ENCODE results near the gene NKAIN4.

Gene NKAIN4

DNA sequence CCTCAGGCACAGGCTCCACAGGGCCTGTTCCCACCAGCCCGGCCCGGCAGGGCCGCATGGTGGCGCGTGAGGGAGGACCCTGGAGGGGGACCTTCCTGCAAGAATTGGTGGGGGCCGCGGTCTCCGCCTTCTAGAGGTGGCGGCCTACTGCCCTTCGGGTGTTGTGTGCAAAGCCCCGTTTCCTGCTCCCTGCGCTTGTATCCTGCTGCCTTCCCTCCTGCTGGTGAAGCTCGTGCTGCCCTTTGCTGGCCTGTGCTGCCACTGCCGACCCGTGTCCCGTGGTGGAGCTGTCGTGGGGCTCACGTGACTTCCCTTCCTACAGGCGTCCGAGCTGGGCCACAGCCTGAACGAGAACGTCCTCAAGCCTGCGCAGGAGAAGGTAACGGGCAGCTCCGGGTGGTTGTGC, 30.3 kb upstream of the NKAIN4 start:
- no peak overlapping the region for H3K27ac ChIP-seq
- no peak for TF ChIP-seq ZFX (IDR thresholded peaks at IDR 0.05)
- TF ChIP-seq, protein P1, sequence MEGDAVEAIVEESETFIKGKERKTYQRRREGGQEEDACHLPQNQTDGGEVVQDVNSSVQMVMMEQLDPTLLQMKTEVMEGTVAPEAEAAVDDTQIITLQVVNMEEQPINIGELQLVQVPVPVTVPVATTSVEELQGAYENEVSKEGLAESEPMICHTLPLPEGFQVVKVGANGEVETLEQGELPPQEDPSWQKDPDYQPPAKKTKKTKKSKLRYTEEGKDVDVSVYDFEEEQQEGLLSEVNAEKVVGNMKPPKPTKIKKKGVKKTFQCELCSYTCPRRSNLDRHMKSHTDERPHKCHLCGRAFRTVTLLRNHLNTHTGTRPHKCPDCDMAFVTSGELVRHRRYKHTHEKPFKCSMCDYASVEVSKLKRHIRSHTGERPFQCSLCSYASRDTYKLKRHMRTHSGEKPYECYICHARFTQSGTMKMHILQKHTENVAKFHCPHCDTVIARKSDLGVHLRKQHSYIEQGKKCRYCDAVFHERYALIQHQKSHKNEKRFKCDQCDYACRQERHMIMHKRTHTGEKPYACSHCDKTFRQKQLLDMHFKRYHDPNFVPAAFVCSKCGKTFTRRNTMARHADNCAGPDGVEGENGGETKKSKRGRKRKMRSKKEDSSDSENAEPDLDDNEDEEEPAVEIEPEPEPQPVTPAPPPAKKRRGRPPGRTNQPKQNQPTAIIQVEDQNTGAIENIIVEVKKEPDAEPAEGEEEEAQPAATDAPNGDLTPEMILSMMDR (conservative IDR thresholded peaks at IDR 0.05) = no peak

DNA sequence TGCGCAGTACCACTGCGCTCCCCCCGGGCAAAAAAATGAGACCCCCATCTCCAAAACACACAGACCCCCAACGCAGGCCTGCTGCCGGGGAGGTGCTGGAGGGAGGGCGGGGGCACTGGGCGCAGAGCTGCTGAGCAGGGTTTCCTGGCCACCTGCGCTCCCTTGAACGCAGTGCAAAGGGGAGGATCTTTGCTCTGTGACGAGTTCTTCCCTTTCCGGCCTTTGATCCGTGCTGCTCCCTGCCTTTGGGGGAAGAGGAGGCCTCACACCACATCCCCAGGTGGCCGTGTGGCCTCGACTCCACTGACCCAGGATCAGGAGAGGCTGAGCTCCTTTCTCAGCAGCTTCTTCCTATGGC, 29.8 kb upstream of the NKAIN4 start:
- no peak for TF ChIP-seq ZFX (IDR thresholded peaks at IDR 0.05)
- TF ChIP-seq, protein P1 (conservative IDR thresholded peaks at IDR 0.05) = no peak
- no peak overlapping the region for H3K27ac ChIP-seq

DNA sequence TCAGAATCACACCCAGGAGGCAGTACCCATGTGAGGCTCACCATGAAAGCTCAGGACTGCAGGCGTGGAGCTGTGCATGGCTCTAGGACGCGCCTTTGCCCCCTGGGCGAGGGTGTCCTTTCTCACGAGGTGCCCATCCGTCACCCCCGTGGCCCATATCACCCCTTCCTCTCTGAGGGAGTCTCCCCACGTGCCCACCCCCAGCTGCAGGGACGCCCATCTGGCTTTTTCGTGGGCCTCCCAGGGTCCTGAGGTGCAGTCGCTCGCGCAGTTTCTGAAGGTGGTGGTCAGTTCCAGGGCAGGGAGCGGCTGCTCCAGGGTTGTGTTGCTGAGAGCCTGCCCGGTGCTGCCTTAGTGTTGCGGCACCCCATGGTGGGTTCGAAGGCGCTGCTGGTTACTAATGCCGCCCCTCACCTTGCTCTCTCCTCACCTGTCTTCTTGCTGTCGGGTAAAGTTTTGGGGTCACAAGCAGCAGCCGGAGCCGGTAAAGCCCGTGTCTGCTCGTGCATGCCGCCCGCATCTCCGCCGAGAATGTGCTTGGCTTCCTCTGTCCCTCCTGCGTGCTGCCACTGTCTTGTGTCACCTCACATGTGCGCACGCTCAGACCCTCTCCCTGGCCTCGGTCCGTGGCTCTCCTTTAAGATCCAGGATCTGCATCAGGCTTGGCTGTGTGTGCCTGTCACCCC, 29.3 kb upstream of the NKAIN4 start:
- no peak for TF ChIP-seq ZFX (IDR thresholded peaks at IDR 0.05)
- TF ChIP-seq, protein P1 (conservative IDR thresholded peaks at IDR 0.05) = no peak
- no peak overlapping the region for H3K27ac ChIP-seq

DNA sequence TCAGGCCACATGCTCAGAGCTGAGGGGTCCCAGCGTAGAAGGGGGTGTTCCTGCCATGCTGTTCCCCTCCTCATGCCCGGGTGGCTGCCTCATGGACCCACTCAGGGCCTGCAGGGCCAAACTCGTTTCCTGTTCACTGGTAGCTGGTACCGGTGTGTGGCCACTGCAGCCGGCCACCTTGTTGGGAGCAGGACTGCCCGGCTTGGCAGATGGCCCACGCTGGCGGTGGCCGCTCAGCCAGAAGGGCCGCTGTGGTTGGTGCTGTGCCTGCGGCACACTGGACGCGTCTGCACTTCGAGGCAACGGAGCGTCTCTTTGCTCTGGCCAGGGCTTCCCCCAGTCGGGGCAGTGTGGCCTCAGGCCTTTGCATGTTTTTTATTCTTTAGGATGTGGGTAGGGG, 28.7 kb upstream of the NKAIN4 start:
- H3K27ac ChIP-seq = no peak overlapping the region
- no peak for TF ChIP-seq ZFX (IDR thresholded peaks at IDR 0.05)
- TF ChIP-seq, protein P1 (conservative IDR thresholded peaks at IDR 0.05) = no peak

DNA sequence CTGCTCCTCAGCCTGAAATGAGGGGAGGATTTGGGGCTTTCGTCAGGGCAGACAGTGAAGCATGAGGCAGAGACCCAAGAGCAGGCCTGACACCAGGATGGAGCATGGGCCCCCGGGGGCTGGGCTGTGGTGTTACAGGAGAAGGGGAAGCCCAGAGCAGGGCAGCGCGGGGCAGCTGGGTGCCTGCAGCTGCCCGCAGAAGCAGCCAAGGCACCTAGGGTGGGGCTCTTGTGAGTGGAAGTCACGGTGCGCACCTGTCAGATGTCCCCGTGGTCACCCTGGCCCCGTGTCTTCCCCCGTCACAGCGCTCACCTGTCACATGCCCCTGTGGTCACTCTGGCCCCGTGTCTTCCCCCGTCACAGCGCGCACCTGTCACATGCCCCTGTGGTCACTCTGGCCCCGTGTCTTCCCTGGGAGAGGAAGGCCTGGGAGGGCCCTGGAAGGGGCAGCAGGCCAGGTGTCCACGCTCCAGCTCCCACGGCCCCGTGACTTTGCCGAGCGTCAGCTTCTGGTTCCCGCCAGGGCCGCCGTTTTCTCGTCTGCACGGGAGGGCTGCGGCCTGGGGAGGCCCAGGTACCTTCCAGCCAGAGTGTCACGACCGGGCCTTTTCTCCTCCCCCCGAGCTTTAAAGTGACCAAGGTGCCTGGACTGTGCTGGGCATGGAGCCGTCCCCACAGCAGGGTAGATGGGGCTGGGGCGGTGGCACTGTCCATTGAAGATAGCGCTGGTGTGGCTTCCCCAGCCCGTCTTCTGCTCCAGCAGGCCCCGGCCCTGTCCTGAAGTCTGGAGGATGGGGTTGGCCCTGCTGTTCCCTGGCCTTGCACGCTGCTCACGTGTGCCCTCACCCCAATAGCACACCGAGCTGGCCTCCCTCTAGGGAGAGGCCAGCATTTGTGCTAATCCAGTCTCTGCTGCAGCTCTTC, 27.7 kb upstream of the NKAIN4 start:
- H3K27ac ChIP-seq = no peak overlapping the region
- TF ChIP-seq, protein P1 (conservative IDR thresholded peaks at IDR 0.05) = no peak
- no peak for TF ChIP-seq ZFX (IDR thresholded peaks at IDR 0.05)

DNA sequence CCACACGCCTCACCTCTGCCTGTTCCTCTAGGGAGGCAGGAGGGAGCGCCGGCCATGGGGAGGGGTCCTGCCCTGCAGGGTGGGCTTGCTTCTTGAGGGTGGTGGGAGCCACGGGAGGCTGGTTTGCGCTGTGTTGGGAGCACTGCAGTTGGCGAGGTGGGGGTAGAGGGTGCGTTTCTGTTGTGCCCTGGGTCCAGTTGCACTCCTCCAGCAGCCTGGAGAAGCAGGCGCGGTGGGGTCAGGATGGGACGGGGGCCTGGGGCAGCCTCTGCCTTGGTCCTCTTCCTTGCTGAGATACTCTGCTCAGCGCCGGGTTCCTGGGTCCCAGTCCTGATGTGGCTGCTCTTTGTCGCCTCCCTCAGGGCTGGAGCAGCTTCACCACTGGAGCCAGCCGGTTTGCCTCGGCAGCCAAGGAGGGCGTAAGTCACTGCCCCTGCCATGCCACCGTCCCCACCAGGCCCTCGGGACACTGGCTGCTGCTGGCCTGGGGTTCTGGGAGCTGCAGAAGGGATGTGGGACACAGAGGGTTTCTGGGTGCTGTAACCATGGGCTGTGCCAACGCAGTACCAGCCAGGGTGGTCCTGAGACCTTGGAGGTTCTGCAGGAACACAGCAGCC, 26.8 kb upstream of the NKAIN4 start:
- no peak overlapping the region for H3K27ac ChIP-seq
- TF ChIP-seq ZFX (IDR thresholded peaks at IDR 0.05) = no peak
- TF ChIP-seq, protein P1 (conservative IDR thresholded peaks at IDR 0.05) = no peak; the same call in 1 of the 2 replicates

DNA sequence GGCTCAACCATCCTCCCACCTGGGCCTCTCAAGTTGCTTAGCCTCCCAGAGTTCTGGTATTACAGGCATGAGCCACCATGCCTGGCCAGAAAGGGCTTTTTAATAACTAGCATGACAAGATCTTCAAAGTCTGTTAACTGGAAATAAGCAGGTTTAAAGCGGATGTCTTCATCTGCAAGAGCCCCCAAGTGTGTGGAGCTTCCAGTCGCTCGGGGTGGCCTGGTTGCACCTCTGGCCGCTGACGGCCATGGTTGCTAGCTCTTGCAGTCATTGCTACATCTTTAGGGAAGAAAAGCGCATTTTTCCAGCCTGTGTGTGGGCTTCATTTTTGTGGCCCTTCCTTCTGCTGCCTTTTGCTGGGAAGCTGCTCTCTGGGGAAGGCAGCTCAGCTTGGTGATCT, 26.1 kb upstream of the NKAIN4 start:
- no peak overlapping the region for H3K27ac ChIP-seq
- TF ChIP-seq, protein P1 (conservative IDR thresholded peaks at IDR 0.05) = no peak
- no peak for TF ChIP-seq ZFX (IDR thresholded peaks at IDR 0.05)

Measured in C4-2B (cell line).